UCSD-AML1 (cell line): ENCODE measurements around the gene BLACAT1.

Source experiments
- DNase-seq: peaks from one replicate; lab custom pipeline; 2025; ENCODE audit not compliant: unreplicated experiment; lab: John Stamatoyannopoulos, UW

BLACAT1 gene

DNA sequence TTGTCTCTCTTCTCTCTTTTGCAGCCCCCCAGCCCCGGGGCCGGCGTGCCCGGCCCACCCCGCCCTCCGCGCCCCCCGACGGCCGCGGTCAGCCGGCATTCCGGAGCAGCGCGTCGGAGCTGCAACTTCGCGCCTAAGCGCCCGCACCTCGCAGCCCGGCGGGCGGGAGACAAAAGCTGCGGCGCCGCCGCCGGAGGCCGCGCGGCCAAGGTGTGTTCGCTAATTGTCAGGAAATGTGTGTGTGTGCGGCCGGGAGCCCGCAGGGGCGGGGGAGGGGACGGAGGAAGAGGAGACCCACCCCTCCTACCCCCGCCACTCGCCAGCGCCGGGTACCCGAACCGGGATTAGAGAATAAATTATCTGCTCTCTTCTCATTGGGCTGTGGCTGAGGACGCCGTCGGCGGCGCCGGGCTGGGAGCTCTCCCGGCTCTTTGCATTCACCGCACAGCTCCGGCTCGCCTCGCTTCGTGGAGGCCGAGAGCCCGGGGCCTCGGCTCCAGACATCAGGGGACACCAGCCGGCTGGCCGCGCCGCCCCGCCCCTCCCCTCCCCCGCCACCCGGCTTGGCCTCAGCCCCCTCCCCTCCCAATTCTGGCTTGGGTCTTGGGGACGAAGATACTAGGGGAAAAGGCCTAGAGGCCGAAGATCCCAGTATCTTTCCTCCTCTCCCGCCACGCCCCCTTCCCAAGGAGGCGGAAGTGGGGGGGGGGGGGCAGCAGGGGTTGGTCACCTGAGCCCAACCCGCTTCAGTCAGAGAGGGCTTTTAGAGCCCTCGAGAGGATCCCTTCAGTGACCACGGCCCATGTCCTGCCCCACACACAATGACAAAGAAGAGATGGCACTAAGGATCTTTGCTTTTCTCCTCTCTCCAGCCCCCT, 1.3 kb upstream of the BLACAT1 start:
- no peak for DNase-seq

DNA sequence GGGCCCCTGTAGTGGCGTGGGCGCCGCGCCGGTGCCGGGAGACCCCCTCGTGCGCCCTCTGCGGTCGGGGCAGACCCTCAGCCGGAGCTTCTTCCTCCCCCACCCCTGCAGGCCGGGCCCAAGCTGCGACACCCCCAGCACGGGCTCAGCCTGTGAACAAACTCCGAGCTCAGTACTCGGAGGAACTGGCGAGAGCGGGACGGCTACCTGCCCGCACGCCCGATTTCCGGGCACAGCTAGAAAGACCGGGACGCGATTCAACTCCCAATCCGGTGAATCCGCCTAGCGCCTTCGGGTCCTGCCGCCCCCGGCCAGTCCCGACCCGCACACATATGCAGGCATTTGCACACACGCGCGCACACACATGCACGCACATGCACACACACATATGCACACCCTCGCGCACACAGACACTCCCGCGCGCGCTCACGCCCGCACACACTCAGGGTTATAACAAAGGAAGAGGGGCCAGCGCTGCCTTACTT, 580 bp upstream of the BLACAT1 start:
- DNase-seq: no peak

DNA sequence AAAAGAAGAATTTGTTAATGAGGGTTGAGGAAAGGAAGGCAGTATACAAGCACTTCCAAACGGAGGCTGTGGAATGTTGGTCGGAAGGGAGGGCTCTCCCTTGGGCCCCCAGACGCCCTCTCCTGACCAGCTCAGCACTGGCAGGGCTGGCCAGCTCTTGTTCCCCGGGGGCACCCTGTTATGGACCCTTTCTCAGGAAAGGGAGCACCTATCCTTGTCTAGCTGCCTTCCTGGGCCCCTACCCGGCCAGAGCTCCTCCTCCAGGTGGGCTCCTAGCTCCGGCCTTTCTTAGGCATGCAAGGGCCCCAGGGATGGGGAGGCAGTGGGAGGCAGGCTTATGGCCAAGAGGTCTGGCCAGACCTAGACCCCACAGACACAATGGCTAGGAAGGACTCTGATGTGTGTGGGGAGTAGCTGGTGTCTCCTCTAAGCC, 926 bp downstream of the BLACAT1 start:
- DNase-seq: no peak

DNA sequence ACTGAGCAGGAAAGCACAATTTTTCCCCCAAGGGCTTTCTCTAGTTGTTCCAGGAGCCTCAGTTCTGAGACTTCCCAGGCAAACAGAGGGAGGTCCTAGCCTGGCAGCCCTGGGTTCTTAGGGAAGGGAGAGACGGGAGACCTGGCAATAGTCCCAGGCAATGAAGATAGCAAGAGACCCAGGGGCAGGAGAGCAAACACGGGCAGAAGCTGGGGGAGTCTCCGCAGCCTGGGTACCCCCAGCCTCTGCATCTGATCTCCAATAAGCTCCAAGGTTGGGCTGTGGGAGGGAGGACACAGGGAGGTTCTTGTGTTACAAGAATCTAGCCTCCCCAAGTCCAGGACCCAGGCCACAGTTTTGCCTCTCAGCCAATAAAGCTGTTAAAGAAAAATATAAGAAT, 2.4 kb downstream of the BLACAT1 start:
- no peak for DNase-seq

DNA sequence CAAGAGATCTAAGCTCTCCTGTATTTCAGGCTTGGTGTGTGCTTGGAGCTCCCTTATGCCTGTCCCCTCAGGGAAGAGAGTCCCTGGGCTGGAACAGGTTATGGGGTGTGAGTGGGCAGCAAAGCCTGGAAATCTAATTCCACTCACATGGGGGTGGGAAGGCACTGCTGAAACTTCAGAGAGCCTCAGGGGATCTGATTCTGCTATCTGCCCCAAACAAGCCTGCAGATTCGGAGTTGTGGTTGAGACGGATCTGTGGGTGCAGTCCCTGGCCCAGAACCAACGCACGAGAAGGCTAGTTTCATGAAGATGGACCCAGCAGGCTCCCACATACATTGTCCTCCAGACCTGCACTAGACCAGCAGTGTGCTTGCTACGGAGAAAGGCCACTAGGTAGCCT, 2.9 kb downstream of the BLACAT1 start:
- DNase-seq: no peak

DNA sequence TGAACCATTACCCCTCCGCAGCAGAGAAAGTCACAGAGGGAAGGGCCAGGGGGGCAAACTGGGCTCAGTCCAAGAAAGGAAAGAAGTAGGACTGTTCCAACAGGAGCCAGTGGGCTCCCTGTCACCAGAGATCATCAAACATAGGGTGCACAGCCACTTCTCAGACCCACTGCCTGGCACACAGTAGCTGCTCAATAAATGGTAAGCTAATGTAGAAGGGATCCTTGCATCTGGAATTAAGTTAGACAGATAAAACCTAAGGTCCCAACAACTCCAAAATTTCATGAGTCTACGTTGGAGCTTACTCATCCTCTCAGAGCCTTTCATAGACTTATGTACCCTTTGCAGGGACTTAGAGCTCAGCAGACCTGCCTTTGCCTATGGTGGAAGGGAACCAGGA, 3.5 kb downstream of the BLACAT1 start:
- DNase-seq: no peak

DNA sequence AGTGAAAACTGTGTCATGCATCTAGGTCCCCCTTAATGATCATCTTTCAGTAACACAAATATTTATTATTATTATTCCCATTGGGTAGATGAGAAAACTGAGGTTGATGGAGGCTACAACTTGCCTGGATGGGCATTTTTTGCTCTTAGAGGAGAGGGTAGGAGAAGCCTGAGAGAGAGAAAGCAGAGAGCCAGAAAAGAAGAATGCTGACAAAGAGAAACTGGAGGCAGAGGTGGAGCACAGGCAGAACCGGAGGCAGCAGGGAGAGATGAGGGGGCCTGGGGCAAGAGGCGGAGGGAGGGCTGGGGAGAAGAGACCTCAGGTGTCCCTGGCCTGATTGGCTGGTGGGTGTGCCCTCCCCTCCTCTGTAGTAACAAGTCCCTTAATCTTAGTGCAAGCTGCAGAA, 4.1 kb downstream of the BLACAT1 start:
- no peak for DNase-seq

DNA sequence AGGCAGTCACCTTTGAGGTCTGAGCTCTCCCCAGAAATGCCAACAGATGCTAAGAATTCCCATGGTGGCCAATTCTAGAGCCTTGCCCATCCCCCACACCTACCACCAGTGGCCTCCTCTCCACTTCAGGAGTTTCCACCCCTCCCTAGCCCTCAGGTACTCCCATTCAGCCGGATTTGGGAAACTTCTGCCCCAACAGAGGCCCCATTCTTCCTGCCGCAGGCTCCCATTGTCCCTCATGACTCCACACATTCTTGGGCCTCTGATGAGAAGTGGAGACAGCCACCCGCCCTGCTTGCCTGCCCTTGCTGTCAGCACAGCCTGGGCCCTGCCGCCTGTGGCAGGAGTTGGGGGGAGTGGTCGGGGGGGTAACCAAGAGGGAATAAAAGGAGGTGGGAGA, 4.6 kb downstream of the BLACAT1 start:
- no peak for DNase-seq

DNA sequence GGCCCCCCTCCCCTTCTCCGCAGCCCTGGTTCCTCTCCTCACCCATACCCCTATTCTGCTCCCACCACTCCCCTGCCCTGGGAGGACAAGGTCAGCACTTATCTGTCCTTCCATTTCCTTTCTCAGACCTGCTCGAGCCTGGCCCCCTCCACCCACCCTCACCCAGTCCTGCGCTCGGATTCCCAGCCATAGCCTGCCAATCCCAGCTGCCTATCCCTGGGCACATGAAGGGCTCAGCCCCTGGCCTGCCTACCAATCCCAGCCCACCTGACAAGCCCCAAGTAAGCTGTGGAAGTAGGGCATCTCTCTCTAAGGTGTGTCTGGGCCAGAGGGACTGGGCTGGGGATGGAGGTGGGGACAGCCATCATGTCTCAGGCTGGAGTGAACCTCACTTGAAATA, 5.4 kb downstream of the BLACAT1 start:
- no peak for DNase-seq

DNA sequence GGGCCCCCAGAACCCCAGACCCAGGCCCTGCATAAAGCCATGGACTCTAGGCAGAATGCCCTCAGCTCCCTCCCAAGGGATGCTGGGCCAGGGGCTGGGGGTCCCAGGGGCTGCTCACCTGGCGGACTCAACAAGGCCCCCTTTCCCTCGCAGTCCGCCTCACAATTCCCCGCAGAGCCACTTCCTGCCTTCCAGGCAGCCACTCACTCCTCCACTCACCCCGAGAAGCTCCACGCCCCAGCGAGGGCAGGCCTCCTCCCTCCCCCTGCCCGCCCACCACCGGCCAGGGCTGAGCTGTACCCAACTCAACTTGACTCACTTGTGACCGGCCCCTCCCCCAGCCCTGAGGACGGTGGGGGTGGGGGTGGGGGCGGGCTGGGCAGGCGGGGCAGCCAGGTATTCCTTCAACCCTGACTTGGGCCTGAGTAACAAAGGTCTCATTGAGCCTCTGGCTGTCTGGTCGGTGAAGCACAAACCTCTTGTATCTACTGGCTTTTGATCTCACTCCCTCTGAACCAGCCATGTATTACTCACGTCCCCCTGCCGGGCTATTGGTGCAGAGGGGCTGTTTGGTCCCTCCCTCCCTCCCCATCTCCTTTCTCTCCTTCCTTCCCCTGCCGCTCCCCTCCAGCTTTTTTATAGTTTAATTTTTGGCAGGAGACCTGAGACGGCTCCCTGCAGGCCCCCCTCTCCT, 5.9 kb downstream of the BLACAT1 start:
- peak; percentile 49 for DNase-seq

DNA sequence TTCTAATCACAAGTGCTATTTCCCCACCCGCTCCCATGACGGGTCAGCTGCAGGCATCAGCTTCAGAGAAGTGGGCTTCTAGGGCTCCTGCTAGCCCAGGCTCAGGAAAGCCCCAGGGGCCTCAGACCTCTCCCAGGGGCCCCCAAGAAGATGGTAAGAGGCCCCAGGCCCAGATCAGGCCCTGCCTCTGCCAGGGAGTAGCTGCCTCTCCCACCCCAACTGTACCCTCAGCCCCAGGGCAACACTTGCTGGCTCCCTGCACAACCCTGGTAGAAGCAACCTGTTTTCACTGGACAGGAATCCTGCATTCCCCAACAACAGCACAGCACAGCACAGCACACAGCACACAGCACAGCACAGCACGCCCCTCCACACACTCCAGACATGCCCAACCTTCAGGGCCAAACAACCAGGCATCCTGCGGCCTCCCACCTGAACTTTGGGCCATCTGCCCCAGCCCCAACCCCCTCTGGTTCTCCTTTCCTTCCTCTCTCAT, 6.5 kb downstream of the BLACAT1 start:
- DNase-seq: no peak

DNA sequence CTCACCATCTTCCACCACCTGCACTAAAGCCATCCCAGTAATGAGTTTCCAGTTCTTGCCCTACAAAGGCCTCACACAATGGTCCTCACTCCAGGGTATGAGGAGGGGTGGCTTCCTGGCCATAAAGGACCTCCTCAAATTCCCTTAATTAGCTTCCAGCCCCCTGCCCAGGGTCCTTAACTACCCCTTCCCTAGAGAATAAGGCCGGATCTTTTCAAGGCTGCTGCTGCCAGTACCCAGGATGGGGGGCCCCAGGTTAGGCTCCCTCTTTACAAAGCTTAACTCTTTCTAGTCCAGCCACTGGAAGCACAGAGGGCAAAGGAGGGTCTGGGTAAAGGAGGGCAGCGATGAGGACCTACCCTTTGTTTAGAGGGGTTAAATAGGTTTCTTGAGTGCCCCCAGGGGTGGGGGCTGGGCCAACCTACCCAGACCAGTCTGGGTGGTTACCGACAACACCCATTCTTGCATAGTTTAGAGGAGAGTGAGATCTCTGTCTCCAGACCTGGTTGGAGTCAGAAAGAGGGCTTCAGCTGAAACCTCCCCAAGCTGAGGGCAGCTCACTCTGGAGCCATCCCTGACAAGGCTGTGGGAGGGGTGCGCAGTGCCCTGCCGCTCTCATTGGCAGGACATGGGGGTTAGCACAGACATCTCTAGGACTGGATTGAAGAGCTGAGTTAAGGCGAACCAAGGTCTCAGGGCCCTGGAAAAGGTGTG, 7.1 kb downstream of the BLACAT1 start:
- DNase-seq: no peak

DNA sequence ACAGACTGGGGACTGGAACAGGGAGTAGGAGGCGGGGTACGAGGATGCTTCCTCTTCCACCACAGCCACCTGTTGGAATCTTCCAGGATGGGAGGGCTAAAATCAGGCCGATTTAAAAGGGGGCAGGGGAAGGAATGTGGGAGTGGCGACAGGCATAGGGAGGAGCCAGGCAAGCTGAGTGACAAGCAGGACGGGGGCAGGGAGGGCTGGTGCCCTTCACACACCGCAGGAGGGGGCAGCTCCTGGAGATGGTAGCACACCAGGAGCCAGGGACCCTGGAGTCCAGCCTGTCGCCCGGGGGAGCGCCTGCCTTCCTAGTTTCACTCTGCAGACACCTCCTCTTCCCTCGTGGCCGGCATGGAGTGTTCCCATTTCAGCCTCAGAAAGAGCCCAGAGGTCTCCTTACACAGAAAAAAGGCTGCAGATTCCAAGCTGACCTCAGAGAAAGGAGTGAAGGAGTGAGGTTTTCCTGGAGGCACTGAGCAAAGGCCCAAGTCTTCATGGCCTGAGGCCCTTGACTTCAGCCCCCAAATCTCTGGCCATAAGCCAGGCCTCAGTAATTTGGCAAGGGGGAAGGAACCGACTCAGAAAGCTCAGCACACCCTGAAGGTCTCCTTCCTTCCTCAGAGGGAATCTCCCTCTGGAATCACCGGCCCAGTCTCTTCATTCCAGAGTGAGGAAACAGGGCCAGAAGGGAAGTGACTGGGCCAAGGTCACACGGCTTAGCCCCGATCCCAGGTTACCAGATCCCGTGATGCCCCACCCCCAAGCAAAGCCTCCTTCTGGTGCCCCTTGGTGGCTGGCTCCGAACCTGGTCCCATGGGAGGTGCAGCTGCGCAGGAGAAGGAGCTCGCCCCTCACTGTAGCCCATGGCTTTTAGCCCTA, 8.1 kb downstream of the BLACAT1 start:
- no peak for DNase-seq

DNA sequence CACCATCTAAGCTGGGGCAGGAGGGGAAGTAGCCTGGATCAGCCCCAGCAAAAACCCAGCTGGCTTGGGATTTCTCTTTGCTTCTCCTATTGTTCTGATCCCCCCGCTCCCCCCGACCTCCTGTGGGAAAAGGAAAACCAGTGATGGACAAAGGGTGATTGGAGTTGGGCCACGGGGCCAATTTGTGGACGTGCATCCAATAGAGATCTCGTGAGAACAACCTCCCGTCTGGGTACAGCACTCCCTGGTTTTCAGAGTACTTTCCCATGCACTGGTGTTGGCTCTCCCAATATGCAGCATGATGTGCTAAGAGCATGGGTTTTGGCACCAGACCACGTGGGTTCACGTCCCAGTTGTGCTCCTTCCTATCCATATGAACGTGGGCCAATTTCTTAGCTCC, 9.0 kb downstream of the BLACAT1 start:
- no peak for DNase-seq

DNA sequence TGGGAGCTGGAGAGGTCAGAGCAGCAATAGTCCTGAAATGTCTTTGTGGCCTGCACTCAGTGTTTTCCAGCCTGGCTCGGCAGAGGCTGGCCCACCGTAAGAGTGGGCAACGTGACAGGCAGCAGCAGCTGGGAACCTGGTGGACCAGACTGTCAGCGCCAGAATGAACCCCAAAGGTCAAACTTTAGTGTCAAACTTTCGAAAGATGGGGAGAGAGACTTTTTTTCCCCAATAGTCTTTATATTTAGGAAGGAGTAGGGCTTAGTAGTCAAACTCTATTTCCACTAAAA, 10.3 kb downstream of the BLACAT1 start:
- DNase-seq: no peak

DNA sequence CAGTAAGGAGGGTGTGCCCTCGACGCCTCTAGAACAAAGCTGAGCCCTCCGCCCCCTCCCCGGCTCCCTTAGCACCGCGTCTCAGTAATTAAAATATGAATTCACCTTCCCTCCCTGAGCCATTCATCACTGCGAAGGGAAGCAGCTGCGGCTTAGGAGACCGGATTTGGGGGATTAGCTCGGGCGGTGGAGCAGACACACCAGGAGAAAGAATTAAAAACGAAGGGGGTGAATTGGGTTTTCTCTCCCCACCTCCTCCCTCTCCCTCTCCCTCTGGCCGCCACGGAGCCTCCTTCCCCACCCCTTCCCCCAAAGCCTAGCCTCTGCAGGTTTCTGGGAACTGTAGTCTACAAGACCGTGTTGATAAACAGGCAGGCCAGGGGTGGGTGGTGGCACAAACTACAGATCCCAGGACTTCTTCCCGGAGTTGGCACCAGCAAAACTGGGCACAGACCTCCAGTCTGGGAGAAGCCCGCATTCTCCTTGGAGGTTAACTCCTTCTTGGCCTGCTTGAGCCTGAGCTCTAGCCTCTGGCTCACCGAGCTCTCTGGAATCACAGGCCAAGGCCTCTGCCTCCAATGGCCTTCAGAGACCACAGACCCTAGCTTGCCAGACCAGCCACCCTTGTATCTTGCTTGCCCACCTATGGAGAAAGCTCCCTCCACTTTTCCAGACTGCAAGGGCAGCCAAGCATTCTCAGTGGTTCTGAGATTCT, 10.8 kb downstream of the BLACAT1 start:
- DNase-seq: no peak

DNA sequence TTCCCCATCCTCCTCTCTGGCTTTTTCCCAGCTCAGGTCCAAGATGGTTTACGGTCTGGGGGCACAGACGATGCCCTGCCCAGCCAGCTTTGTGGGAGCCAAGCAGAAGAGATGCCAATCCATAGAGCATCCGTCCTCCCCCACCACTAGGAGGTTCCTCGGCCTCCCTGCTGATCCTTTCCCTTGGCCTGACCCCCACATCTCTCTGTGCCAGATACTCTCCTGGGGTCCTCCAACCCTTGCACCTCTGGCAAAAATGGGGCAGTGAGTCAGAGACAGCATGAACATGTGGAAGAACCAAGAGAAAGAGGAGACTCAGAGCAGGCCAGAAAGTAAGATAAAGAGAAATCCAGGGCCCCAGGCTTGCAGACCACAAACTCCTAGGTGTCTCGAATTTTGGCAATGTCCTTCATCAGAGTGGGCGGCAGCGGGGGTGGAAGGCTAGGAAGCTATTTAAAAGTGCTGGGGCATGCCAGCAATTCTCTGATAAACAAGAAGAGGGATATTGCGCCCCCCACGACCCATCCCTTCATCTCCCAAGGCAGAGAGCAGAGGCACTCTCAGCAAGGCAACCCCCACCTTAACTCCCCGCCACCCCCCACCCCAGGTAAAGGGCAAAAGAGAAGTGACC, 11.4 kb downstream of the BLACAT1 start:
- DNase-seq: no peak

DNA sequence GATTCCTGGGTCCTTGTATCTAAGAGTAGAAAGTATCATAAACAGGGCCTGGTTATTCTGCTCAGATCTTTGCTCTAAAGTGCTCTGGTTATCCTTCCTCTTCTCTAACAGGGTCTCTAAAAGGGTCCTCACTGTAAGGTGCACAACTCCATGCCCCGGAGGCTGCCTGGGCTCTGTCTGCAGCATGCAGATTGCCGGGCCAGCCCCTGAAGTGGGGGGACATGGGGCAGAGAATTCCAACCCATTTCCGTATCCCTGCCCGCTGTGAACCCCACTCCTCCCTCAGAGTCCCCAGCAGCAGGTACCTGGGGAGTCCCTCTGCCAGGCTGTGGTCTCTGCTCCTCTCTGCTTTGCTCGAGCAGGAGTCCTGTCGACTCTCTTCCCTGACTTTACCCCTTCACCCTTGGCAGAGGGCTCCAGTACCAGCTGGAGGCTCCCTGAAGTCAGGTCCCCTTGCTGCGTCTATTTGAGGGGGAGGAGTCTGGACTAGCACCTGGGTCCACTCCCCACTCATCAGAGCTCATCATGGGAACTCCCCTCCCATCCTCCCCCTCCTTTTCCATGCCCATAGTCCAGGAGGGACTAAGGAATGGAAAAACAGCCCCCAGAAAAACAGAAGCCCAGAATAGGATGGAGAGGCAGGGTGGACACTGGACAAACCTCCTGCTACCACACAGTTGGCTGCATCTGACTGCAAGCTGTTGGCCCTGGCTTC, 12.1 kb downstream of the BLACAT1 start:
- DNase-seq: no peak
